GM21360 (cell line): ENCODE data around the gene SLAMF1.
"Not testable (repeated sequence)": the region's sequence is repeated elsewhere in the genome, so short reads cannot be mapped to it uniquely, and the experiment has no call there.

Experiments
- ATAC-seq: cut with Tn5 transposase; IDR thresholded peaks from one replicate; pipeline ENCODE4 v1.9.1; 2021; ENCODE audit warnings: mild to moderate bottlenecking, moderate library complexity; ENCODE audit not compliant: unreplicated experiment

Gene SLAMF1

DNA sequence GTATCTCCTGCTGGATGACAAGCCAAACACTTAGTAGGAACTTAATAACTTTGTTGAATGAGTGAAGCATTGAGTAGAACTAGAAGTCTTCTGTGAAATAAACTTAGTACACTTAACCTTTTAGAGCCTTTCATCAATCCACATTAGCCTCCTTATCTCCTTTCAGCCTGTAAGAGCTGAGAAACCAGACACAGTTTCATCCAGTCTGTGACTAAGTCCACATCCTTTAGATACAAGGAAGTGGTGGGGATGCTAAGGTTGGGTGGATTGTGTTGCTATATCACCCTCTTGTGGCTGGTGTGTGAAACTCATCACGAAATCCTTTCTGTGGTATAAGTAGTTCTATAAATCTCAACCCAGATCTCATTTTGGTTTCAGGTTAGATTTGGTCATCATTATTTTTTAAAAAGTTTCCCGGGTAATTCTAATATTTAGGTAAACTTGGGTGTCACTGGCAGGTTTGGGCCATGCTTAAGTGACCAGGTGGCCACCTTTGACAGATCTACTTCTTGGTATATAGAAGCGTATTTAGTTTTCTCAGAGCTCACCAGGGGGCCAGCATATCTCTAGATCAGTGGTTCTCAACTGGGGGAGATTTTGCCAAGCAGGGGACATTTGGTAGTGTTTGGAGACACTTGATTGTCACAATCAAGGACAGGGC, 39.7 kb downstream of the SLAMF1 start:
- ATAC-seq: peak; percentile 55

DNA sequence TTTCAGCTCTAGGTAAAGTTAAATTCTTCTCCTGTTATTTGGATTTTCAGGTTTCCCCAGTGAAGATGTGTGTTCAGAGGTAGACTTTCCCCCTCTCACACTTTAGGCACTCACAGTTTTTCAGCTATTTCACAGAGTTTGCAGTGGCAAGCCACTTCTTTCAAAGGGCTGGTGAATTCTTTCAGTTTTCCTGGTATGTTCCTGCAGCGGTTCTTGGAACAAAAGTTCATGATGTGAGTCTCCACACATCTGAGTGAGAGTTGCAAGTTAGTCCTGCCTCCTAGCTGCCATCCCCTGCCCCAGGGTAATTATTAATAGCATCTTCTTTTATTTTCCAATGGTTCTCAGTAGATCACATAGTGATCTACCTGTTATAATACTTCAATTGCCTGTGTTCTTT, 40.2 kb downstream of the SLAMF1 start:
- ATAC-seq: no peak

DNA sequence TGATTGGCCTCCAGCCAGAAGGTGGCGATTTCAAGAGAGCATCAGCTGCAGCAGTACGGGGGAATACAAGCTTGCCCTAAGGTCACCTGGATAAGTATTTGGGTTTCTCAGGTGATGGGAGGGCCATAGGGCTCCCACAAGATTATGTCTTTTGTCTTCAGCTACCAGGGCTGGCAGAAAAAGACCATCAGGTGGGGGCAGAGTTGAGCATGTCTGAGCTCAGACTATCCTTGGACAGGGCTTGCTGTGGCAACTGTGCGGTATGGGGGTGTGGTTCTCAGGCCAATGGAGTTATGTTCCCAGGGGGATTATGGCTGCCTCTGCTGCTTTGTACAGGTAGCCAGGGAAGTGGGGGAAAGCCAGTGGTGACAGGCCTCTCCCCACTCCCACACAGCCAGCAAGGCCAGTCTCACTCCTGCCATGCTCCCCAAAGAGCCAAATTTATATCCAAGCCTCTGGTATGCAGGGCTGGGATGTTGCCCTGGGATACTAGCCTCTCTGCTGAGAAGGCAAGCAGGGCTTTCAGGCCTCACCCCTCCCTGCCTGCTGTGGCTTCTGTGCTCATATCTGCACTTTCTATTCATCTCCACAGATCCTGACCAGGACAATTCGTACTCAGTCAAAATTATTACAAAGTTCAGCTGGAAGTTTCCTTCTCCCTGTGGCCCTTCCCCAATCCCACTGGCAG, 40.9 kb downstream of the SLAMF1 start:
- ATAC-seq: no peak

DNA sequence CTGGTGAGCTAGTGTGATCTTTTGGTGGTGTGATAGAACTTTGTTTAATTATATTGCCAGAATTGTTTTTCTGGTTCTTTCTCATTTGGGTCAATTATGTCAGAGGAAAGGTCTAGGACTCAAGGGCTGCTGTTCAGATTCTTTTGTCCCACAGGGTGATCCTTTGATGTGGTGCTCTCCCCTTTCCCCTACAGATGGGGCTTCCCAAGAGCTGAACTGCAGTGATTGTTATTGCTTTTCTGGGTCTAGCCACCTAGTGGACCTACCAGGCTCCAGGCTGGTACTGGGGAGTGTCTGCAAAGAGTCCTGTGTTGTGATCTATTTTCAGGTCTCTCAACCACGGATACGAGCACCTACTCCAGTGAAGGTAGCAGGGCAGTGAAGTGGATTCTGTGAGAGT, 41.6 kb downstream of the SLAMF1 start:
- ATAC-seq: no peak

DNA sequence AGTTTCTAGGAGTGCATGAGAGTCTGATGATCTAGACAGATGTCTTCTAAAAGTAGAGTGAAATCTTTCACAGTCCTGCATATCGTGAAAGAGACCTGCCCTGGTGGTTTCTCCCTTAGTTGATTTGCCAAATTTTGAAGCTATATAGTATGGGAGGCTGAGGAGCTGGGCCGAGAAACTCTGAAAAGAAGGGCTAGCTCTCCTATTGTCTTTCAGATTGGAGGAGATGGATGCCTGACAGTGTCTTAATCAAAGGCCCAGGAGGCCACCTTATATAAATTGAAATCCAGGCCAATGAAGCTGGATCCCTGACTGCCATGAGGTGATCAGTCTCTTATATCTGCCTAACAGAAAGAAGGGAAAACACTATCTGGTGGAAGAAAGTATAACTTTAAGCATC, 49.1 kb downstream of the SLAMF1 start:
- no peak for ATAC-seq

DNA sequence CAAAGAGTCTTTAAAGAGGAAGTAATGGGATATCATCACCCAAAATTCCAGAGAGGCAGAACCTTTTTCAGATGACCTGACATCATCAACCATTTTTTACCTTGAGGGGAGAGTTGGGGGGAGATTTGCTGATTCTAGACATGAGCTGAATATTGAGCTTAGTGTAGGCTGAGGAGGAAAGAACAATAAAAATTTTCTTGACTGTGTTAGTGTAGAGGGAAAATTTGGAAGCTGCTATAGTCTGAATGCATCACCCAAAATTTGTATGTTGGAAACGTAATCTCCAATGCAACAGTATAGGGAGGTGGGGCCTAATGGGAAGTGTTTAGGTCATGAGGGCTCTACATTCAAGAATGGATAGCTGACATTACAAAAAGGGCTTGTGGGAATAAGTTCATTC, 49.8 kb downstream of the SLAMF1 start:
- no peak for ATAC-seq

DNA sequence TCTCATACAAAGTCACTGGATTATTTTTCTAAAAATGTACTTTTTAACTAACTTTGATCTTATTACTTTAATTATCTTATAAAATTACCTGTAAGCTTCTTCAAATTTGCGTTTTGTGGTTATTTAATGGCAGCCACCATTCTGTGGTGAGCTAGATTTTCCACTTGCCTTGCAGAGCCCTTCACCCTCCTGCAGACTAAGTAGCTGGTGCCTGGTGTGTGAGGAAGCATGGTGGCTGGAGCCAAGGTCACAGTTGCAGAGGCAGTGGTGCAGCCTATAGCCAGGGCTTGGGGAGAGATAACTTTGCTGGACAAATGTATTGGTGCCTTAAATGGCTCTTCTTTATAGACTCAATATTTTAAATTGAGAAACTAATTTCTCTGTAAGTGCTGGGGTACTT, 56.4 kb downstream of the SLAMF1 start:
- no peak for ATAC-seq

DNA sequence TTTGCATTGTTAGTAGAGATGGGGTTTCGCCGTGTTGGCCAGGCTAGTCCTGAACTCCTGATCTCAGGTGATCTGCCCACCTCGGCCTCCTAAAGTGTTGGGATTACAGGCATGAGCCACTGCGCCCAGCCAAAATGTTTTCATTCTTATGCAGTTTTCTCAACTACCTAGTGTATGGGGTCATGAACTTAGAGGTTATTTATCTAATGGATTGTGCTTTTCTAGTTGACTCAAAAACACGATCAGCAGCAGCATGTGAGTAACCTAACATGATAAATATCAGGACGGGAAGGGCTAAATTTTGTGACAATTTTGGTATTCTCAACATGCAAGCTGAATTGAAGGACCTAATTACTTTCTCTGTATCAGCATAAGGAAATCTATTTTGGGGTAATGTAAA, 58.4 kb downstream of the SLAMF1 start:
- no peak for ATAC-seq

DNA sequence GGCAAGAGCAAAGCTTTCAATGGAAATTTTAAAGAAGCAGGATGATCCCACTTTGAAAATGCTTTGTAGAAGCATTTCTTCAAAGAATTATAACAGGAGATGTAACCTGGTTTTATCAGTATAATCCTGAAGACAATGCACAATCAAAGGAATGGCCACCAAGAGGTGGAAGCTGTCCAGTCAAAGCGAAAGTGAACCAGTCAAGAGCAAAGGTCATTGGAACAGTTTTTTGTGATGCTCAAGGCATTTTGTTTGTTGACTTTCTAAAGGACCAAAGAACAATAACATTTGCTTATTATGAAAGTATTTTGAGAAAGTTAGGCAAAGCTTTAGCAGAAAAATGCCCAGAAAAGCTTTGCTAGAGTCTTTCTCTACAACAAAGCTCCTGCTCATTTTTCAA, 62.1 kb downstream of the SLAMF1 start:
- no peak for ATAC-seq

DNA sequence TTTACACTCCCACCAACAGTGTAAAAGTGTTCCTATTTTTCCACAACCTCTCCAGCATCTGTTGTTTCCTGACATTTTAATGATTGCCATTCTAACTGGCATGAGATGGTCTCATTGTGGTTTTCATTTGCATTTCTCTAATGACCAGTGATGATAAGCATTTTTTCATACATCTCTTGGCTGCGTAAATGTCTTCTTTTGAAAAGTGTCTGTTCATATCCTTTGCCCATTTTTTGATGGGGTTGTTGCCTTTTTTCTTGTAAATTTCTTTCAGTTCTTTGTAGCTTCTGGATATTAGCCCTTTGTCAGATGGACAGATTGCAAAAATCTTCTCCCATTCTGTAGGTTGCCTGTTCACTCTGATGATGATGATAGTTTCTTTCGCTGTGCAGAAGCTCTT, 63.9 kb downstream of the SLAMF1 start:
- not testable (repeated sequence) for ATAC-seq

DNA sequence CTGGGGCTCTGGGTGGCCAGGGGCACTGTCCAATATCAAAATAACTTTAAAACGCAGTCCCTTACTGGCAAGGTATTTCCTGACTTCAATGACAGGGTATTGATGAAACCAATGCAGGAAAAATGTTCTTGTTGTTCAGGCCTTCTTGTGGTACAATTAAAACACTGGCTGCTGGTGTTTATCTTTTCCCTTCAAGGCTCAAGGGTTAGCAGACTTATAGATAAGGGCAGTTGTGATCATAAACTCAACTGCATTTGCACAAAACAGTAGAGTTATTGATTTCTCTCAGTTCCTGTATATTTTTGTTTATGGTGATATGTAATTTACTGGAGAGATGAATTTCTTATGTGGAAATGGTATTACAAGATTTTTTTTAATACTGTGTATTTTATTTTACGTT, 64.9 kb downstream of the SLAMF1 start:
- ATAC-seq: no peak

DNA sequence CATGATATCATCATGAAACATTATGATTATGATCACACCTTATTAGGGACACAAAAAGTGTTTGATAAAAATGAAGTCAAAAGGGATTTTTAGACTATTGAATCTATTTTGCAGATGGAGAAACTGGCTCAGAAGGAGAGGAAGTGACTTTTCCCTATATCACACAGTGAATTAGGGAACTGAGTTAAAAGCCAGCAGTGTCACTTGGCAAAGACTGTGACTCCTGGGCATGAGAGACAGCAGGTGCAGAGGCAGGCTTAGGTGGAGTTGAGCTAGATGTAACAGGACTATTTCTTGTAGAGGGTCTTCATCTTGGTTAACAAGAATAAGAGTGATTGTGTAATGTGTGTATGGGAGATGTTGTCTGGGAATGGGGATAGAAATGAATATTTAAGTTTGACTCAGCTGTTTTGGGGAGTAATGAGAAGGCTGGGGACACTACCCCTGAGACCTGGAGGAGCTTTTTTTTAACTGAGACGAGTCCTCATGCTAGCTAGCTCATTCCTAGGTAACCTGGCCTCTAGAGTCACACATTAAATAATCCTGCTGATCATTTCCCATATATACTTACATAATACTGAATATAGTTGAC, 66.5 kb downstream of the SLAMF1 start:
- ATAC-seq: no peak

DNA sequence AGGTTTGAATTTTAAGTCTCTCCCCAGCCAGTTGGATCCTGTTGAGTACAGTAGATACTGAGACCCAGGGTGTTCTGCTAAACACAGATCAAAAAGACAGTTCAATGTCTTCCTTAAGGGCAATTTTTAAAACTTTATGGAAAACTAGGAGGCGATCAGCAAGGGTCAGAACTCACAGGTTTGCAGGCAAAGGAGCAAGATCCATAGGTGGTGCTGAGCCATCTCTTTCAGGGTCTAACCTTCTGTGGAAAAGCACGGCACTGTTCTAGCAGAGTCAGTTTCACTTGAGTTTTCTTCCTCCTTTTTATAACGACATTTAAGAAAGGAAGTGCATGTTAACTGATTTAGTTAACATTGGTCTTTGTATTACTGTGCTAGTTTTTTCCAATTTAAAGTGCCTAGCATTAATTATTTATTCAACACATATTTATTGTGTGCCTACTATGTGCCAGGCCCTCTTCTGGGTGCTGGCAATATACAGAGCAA, 67.6 kb downstream of the SLAMF1 start, which contains the start of gene CD84:
Gene CD84, minus strand, starts transcription at position 281 of the 486 bp plus-strand sequence. Its CDS starts 59 bp downstream, at position 222.
- no peak for ATAC-seq

DNA sequence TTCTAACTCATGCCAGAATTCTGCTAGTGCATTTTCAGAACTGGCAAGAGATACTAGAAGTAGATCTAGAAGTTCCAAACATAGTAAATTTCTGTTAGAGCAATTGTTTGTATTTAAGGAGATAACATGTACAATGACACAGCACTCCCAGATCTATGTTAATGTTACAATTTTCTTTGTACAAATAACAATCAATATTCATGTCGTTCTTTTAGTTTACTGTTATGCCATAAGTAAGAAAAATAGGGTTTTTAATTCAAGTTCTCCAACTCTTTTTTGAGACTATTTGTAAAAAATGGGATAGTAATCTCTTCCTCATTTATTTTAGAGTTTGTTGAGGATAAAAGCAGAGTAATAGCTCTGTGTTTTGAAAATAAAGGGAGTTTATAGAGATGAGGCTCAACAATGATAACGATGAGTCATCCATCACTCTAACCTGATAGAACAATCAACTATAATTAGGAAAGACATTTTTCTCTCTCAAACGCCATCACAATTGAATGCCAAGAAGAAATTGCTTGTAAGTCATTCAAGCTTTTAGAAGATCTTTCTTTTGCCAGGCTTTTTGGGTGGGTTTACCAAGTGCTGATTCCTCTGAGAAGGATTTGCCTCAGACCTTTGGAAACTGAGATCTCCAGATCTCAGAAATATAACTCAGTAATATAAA, 68.2 kb downstream of the SLAMF1 start:
- no peak for ATAC-seq

DNA sequence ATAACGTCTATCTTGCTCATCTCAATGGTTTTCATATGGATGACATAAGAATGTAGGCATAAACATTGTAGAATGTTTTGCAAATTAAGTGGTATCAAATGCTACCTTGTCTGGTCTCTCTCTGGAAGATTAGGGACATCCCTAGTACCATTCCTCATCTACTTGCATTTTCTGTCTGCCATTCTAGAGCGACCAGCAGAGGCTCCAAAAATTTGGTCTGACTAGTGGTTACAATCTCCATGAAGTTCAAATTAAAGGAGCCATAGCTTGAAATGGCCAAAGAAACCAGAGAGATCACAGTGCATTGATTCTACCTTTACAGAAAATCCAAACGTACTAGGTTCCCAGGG, 68.7 kb downstream of the SLAMF1 start:
- no peak for ATAC-seq

DNA sequence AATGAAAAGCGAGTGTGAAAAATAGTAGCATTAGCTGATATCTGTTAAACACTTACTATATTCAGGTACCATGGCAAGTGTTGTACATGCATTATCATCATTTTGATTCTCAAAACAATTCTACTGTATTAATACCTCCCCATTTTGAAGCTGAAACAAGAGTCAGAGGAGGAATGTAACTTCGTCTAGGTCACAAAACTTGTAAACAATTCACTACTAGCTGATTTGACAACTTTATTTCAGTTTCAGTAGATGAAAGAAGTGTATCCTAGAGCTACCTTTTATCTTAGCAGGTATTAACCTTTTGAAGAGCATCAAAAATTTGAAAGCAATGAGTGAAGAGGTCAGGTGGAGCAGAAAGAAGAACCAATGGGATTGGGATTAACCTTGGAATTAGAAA, 69.2 kb downstream of the SLAMF1 start:
- no peak for ATAC-seq

DNA sequence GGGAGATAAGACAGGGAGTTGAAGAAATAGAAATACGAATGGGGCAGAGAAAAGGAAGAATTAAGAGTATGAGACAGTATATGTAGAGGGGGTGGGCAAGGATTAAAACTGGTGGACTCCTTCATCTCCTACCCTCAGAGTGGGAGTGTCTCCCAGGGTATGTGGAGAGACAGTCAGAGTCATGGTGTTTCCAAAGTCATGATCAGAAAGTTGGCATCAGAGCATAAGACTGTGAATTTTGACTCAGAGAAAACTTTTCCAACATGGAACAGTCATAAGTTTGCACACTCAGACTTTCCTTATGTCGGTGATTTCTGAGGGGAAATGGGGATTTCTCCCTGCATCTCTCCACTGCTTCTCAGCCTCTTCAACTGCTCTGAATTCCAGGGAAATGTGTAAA, 70.0 kb downstream of the SLAMF1 start:
- no peak for ATAC-seq

DNA sequence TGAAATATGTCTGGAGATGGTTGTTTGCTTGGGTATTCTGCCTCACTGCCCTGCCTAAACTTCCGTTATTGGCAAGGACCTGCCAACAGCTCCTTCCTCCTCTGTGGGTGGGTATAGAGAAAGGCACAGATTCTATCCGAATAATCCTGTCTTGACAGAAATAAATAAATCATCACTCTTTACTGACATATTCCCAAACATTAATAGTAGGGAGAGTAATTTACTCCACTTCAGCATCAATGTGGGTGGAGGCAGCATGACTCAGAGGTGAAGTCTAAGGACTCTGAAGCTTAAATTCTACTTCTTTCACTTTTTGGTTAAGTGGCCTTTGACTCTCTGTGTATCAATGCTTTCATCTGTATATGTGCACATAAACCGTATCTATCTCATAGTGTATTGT, 70.5 kb downstream of the SLAMF1 start:
- ATAC-seq: no peak

DNA sequence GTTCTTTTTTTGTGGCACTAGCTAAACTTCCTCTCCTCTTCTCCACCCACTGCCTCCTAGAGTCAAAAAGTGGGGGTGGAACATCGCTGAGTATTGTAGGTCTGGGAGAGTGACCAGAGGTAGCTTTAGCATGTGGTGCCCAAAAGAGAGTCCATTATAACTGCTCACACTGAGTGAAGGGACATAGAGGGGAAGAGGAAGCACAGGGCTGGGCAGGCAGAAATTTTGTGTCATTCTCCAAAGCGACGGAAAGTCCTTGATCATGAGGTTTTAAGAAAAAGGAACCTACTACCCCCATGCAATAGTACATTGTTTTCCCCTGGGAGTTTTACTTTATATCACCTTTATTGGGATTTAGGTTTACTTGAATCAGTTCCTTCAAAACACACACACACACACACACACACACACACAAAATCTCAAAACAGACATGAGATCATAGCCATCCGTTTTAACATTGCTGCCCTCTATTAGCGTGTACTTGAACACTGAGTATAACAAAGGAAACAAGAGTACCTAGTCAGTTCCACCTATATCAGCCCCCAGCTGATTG, 71.7 kb downstream of the SLAMF1 start:
- no peak for ATAC-seq

DNA sequence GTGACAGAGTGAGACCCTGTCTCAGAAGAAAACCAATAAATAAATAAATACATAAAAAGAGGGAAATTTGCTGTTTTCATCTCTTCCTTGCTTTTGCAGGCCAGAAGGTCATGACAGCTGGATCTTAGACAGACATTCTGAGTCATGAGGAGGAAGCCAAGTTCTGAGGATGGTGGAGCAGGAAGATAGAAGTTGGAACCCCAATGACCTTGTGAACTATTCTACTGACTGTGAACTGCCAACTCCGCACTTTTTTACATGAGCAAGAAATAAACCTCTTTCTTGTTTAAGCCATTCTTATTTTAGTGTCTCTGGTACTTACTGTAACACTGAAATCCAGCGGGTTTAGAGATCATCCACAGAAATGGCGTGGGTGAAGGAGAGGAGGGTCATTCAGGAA, 76.0 kb downstream of the SLAMF1 start:
- no peak for ATAC-seq

DNA sequence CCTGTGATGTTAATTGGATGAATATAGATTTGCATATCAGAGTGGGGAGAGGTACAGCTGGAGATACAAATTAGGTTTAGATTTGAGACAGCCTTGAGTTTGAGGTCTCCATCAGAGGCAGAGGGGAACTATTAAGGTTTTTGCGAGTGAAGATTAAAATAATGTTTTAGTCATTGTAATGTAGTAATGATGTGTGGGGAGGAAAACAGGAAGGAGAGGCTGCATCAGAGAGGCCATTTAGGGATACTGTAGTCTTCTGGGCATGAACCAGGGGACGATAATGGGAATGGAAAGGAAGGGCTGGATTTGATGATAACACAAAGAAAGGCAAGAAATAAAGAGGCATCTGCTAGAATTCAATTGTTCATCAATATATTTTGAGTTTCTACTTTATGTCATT, 77.0 kb downstream of the SLAMF1 start:
- ATAC-seq: no peak
